Fibroblast of gingiva (primary cell): ENCODE measurements around the gene FEZF1.
"Not testable (repeated sequence)": the region's sequence is repeated elsewhere in the genome, so short reads cannot be mapped to it uniquely, and the experiment has no call there.

Experiments used
- DNase-seq: peaks from one replicate; pipeline ENCODE4 v3.0.0-alpha.2; 2011; ENCODE audit warnings: low read depth

The FEZF1 gene

DNA sequence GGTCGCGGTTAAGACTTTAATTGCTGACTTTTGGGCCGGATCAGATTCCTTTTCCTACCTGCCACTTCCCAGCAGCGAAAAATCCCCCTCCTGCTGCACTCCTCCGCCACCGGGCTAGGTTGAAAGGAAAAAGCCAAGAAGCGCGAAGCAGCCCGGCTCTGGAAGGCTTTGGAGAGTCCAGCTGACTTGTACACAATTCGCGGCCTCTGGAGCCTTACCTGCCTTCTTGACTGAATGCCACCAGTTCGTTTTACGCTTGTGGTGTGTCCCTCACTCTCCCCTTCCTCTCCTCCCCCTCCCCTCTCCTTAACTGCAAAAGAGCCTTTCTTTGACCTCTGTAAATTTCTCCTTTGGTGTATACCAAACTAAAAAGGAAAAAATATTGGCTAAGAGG lies 2.7 kb upstream of the FEZF1 start:
- DNase-seq: no peak

DNA sequence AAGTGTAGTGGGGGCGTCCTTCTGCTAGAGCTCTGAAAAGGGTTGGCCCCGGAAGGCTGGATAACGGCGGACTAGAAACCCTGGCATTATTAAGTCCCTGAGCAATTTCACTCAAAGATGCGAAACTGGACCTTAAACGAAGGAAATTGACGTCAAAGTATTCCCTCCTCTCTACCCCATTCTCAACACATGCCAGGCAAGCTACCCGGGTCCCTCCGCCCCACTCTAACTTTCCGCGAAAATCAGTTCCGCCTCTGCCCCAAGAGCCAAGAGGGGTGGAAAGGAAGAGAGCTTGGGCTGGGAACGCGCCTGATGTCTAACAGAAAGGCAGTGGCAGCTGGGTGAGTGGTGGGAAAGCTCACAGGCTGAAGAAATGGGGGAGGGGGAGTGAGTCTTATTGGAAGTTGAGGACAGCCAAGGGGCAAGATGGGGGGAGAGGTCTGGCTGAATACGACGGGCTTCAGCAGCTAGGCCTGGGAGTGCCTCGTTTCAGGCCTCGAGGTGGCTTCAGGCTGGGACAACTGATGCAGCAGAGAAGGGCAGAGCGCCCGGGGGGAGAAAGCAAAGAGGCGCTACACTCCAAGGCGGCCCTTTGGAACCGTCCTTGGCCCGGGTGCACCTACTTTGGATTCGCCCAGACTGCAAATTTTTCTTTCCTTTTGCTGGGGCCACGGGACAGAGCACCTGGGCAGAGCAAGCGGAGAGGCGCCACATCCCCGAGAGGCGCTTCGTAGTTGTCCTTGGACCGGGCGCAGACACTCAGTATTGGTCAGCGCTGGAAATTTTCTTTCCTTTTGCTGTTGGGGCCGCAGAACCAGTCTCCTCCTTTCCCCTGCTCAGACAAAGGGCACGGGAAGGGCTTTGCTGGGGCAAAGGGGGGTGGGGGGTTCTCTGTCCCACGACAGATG lies 2.0 kb upstream of the FEZF1 start:
- no peak for DNase-seq

DNA sequence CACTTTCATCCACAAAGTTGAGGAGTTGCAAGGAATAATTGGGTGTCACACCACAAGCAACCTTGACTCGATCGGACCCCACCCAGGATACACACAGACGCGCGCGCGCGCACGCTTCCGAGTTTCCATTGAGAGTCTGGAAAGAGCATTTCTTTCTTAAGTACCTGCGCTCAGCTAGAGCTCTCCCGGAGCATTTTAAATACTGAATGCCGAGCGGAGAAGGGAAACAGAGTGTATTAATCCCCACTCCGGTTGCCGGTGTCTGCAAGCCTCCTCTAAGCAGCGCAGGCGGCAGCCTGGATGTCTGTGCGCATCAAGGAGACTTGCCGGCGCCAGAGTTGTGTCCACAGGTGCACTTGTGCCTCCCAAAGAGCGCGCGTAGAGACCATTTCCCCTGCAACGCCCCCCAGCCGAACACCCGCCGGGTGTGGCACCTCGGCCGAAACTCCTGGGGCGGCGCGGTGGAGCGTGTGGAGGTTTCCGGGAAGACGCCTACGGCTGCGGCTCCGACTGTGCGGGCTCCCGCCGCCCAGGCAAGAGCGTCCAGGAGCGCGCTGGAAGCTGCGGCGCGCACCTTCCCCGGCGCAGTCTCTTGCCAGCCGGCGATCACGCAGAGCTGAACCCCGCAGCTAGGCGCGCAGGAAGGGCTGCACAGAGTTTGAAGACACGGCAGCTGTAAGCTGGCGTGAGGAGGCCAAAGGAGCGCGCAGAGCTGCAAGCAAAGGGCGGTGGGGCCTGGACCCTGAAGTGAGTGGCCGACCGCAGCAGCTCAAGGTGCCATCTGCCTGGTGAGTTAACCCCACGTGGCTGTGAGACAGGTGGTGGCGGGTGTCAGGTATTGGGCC lies 1.1 kb upstream of the FEZF1 start:
- no peak for DNase-seq

DNA sequence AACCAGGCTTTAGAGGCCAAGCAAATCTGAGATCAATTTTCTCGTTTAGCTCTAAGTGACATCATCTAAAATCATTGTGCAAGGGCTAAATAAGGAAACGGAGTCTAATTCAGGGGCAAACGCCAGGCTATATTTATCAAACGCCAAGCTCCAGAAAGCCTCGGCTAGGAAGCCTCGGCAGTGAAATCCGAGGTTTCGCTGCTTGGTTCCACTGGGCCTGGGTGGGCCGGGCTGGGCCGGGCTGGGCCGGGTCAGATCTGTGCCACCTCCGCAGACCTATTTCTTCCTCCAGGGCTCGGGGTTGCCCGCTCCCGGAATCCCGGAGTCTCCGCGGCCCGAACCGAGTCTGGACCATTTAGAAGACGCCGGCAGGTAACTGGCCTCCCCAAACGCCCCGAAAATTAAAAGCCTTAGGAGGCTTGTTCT lies 459 bp upstream of the FEZF1 start:
- peak; percentile 36 for DNase-seq

DNA sequence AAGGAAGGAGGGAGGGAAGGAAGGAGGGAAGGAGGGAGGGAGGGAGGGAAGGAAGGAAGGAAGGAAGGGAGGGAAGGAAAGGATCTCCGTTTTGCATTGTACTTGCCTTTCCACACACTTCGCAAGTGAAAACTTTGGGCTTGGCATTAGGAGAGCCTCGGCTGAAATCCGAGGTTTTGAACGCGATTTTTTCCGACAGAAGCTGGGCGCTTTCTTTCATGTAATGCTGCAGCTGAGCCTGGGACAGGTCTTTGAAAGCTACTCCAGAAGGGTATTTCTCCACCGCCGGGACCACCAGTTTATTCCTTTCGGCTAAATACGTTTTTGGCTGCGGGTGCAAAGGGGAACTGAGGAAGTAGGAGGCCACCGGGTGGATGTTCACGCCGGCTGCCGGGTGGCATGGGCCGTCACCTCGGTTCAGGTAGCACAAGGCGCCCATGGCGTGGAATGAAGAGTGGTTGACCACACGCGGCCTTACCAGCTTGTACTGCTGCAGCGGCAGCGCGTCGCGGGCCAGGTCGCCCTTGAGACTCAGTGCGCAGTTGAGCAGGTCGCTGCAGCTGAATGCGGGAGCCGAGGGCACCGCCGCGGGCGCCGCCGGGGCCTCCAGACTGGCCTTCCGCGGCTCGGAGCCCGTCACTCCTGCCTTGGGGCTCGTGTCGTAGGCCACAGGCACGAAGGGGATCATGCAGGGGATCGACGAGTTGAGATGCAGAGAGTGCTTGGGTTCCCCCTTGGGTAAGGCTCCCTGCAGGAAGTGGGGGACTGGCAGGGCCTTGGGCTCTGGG lies 825 bp downstream of the FEZF1 start:
- DNase-seq: no peak

DNA sequence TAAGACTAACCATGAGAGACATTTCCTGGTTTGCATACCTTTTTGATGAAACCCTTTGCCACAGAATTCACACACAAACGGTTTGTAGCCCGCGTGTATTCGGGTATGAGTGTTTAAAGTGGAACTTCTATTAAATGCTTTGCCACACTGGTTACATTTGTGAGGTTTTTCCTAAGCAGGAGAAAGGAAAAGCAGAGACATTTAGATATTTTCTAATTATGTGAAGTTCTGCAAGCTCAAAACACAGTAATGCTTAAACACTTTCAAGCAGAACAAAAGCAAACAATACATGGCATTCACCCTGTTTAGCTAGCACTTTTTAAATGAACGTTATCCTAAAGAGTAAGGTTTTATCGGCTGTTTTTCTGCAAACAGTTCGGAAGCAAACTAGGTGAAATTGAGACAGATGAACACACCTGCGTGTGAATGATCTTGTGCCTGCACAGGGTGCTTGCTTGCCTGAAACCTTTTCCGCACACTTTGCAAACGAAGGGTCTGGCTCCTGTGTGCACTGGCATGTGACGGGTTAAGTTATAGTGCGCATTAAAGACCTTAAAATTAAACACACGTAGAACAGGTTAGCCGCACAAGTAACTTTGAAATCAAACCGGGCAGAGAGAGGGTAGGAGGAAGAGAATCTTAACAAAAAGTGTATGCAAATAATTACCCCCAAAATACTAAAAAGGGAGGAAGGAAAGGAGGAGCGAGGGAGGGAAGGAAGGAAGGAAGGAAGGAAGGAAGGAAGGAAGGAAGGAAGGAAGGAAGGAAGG lies 1.6 kb downstream of the FEZF1 start:
- no peak for DNase-seq

DNA sequence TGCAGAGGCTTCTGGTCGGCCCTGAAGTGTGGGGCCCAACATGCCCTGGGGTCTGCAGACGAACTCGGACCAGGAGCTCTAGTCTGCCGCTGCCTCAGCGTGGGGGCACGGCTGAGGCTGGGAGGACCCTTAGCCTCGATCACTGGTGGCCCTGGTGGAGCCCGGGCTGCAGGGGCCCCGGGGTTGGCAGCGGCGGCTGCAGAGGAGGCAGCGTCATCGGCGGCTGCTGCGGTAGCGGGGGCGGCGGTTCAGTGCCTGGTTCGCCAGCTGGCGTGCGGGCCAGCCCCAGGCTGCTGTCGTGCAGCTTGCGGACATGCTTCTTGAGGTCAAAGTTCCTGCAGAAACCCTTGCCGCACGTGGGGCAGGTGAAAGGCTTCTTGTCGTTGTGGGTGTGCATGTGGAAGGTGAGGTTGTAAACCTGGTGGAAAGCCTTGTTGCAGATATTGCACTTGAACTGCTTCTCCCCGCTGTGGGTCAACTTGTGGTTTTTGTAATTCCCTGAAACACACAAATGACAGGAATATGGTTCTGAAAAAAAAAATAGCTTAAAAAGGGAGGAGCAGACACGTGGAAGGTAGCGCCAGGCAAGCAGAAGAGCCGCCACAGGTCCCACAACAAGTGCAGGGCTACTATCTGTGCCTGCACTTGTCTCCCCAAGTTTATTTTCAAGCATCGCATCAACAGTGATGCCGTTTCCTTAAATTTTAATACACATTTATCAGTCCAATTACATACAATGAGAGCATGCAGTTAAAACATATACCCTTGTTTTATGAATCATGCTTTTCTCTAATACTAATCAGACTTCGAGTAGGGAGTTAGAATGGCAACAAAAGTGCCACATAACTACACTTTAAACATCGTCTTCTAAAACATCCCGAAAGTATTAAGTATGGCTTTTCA lies 2.4 kb downstream of the FEZF1 start:
- no peak for DNase-seq

DNA sequence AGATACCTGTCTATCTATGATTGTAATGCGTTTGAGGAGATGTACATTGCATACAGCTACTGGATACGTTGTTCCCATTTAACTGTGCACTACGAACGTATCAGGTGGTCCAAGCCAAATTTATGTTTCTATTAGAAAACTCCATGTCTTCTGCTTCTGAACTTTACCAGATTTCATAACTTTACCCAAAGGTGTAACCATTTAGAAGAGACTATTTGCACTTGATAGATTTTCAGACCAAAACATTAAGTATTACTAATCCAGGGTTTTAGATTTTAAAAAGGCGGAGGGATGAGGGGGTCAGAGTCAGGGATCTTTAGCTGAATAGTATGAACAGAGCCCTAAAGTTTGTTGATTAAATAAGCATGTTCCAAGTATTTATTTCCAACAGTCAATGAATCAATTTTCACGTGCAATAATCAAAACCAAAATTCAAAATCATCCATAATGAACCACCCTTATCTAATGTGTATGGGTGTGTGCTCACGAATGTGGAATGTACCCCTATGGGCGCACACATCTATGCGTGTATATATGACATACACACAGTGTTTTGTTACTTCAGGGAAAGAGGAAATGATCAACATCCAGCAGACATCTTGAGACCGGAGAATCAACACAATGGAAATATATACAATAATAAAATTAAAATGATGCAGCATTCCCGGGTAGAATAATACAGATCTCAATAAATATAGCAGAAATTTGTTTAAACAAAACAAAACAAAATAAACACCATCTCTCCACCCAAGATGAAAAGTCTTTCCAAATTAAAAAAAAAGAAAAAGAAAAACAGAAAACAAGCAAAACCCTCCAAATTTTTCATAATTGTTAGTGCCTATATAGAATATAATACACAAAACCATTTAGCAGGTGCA lies 3.4 kb downstream of the FEZF1 start:
- no peak for DNase-seq

DNA sequence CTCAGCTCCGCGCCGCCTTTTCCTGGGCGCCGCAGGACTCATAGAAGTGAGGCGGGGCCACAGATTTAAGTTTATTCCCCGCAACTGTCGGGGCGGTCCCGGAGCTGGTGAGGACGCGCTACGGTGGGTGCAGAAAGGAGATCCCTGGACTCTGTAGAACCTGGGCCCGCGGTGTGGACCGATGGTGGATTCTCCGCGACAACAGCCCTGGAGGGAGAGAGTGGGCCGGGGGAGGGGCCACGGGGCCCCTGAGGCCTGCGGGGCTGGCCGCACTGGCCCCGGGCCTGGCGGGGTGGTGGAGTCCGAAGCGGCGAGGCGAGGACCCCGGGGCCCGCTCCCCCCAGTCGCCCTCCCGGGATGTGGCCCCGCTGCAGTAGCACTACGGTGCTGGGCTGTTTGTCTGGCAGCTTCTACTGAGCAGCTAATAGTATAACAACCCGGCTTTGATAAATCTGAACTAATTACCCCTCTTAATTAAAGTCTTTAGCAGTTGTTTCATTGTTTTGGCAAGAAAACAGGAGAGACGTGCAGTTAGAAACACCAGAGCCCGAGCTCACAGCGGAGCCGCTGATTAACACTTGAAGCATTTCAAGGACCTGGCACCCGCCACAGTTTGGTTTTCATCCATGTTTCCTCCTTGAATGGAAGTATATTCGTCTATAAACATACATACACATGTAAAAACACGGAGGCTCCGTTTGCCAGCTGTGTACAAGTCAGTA lies 4.2 kb downstream of the FEZF1 start:
- no peak for DNase-seq

DNA sequence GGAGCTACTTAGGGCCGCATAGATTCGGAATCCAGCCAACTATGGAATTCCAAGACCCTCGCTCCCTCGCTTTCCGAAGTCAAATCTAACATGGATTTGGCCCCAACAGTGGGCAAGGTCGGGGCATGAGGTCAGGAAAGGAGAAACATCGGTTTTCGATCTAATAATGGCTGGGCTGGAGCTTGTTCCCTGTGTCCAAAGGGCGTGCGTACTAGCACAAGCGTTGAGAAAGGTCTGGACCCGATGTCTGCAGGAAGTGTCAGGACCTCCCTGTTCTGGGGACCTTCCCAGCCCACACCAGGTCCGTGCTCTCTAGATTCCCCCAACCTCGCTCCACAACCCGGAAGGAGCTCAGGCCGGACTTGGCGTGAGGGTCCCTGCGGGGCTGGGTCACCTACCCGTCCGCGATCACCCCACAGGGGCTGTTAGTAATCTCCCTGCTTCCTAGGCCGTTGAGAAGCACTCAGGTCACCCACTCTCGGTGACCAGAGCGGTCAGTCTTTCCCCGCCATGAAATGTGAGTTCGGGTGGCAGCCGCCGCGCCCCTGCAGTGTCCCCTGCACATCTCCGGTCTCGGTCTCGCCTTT lies 4.8 kb downstream of the FEZF1 start:
- no peak for DNase-seq

DNA sequence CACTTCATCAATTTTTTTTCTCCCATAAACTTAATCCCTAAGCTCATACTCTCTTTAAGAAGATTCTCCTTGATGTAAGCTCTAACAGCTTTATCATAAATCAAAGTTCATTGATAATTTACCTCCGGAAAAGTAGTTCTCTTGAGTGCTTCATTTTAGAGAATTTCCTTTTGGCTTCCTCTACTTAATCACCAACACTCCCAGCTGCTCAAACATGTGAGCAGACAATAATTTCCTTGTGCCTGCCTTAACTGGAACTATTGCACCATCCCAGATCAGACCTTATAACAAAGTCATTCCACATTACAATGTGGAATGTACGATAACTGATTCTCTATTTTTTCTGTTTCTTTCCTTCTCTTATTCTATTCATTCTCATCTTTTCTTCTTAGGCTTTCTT lies 5.9 kb downstream of the FEZF1 start:
- no peak for DNase-seq

DNA sequence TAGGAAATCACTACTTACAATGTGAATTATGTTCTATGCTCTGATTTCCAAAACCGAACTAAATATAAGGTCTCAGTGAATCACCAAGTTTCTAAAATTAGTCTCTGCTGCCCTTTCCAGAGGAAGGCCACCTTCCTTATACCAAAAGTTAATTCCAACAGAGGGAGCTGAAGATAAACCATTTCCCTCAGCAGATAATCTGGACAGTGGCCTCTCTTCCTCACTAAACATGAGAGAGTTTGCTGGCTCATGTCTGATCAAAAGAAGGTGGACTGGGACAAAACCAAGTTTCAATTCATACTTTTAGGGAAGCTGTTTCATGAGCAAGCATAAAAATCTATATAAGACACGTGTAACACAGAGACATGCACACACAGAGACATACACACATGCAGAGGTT lies 6.4 kb downstream of the FEZF1 start:
- DNase-seq: no peak

DNA sequence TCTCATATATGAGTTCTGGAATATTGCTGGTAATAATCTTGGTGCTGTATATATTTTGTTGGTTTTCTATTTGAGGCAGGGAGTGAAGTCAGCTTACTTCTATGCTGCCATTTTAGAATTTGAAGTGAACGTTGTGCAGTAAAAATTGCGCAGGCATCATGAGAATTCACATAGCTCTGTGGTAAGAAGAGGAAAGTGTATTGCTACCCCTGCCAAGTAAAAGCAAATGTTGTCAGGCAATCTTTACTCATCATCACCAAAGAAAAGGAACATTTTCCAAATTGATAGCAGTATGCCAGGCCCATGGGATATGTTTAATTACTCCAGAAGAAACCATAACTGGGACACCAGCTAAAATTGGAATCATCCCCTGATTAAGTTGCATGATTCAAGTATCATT lies 13.4 kb downstream of the FEZF1 start:
- no peak for DNase-seq

DNA sequence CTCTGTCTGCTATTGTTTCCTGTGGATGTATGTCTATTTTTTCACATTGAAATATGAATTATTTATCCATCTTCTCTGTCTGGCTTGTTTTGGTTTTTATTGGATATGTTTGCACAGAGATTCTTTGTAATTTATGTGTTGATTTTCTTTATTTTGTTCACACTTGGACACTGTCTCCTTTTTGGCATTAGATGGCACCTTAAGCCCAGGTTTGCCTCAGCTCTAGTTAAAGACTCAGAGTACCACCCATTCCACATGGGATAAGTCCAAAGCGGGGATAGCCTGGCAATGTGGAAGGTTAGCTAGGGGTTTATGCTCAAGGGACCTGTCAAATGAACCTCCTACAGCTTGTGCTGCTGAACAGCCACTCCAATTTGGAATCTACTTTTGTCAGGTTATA lies 14.1 kb downstream of the FEZF1 start:
- DNase-seq: no peak

DNA sequence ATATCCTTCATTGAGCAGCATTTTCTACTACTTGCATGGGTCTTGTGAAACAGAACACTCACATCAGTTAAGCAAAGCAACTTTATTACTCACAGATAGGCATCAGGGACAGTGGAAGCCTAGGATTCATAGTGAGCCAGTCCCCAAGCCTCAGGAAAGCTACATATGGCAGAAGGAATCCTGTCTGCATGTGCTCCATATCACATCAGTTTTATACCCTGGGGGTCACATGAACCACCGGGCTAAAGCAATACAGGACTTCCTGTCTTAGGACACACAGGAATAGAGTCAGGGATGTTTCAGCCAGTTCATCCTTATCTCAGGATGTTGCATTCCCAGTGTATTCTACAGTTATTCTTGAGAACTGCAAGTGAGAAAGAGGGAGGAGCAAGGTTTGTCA lies 15.1 kb downstream of the FEZF1 start:
- DNase-seq: no peak

DNA sequence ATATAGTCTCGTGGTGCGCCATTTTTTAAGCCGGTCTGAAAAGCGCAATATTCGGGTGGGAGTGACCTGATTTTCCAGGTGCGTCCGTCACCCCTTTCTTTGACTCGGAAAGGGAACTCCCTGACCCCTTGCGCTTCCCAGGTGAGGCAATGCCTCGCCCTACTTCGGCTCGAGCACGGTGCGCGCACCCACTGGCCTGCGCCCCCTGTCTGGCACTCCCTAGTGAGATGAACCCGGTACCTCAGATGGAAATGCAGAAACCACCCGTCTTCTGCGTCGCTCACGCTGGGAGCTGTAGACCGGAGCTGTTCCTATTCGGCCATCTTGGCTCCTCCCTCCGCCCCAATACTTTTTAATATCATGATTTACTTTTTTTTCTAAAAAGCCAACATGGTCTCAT lies 19.9 kb downstream of the FEZF1 start:
- not testable (repeated sequence) for DNase-seq

DNA sequence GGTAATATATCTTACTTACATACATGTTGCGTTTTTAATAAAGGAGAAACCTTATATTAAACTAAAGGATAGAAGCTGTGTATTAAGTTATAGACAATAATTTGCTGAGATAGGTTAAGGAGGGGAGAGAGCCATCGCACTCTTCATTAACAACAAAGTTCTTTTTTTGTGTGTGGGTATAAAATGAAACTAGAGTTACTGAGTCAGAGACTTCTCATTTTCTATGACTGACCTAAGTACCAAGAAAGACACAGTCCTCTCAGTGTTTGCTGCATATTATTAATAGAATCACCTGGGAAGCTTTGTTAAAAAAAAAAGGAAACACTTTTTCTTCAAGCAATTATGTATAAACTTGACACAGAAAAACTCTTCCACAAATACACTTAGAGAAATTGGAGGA lies 31.4 kb downstream of the FEZF1 start:
- no peak for DNase-seq

DNA sequence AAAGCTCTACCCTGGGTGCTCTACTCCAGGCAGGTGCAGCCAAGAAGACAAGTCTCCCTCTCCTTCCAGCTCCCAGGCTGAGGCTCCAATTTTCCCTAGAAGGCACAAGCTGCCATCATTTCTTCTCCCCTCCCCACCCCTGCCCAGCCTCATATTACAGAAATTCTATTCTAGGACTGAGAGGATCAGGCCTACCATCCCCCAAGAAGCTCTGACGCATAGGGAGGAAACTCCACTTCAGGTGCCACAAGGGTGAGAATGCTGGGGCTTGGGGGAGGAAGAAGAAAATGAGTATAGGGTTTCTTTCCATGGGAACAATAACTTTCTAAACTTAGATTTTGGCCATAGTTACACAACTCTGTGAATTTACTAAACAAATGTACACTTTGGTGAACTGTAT lies 35.3 kb downstream of the FEZF1 start:
- no peak for DNase-seq

DNA sequence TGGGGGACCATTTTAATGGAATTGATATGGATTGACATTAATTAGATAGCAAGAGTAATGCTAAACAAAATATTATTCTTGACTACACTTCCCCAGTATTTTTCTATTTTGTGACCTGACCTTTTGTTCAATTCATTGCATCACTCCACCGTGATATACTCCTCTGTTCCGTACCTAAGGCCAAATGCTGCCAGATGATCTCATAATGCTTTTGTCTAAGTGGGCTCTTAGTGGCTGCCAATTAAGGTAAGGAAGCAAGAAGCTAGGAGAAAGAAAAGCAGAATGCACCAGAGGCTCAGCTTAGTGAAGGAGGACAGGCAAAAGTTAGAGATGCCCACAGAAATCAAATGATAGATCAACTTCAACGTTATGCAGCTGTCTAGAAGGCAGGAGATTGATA lies 36.4 kb downstream of the FEZF1 start:
- no peak for DNase-seq
